Measurements from ENCODE around the gene SLC31A2. TPM values are rescaled to one million over a fixed set of nuclear protein-coding genes. Genes with fewer than 3 reads are reported as not detected.

SLC31A2 gene
- total RNA-seq, 2 donors from 2014 or later: 9.5 to 19.5 TPM

- H3K4me1 ChIP-seq: peaks cover 0 to 39% of the 10 kb centered on the region in 2 donors
- H3K27ac ChIP-seq: peak overlapping the region; percentile 78 to 80
- no peaks in the 10 kb centered on the region for H3K9me3 ChIP-seq
- peak overlapping the region; percentile 85 to 92 for H3K4me3 ChIP-seq
- TF ChIP-seq, protein P1, sequence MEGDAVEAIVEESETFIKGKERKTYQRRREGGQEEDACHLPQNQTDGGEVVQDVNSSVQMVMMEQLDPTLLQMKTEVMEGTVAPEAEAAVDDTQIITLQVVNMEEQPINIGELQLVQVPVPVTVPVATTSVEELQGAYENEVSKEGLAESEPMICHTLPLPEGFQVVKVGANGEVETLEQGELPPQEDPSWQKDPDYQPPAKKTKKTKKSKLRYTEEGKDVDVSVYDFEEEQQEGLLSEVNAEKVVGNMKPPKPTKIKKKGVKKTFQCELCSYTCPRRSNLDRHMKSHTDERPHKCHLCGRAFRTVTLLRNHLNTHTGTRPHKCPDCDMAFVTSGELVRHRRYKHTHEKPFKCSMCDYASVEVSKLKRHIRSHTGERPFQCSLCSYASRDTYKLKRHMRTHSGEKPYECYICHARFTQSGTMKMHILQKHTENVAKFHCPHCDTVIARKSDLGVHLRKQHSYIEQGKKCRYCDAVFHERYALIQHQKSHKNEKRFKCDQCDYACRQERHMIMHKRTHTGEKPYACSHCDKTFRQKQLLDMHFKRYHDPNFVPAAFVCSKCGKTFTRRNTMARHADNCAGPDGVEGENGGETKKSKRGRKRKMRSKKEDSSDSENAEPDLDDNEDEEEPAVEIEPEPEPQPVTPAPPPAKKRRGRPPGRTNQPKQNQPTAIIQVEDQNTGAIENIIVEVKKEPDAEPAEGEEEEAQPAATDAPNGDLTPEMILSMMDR (IDR thresholded peaks at IDR 0.05): no peak
- H3K36me3 ChIP-seq: no peaks in the 10 kb centered on the region
- DNase-seq (ENCODE audit: low spot score): no peak
- no peaks in the 10 kb centered on the region for H3K27me3 ChIP-seq
Observed at GRCh38 chr9:113151696-113152630, 1.2 kb downstream of the SLC31A2 start.

DNA sequence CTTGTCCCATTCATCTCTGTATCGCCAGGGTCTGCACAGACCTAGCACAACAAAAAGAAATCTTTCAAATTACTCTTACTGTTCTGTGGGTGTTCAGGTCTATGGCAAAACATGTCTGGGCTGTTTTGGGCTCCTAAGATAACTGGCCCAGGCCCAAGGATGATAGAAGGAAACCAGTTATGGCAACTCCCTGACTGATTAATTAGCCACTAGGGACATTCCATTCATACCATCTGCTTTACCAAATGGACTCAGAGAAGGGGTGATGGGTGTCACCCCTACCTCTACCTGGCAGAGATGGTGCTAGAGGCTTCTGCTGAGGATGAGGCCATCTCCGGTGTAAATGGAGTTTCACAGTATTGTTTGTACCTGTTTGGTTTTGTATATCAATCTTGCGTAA, 1.9 kb downstream of the SLC31A2 start:
- Histone ChIP-seq H3K9me3 (no peaks in the 10 kb centered on the region), H3K27me3 (no peaks in the 10 kb centered on the region), H3K36me3 (peaks cover 4% of the 10 kb centered on the region), H3K27ac (peak overlapping the region; percentile 78 to 80), H3K4me1 (peaks cover 0 to 39% of the 10 kb centered on the region in 2 donors), H3K4me3 (peak overlapping the region in 1 of 2 donors; percentile 15)
- TF ChIP-seq, protein P1 (IDR thresholded peaks at IDR 0.05): no peak
- no peak for DNase-seq (ENCODE audit: low spot score)

DNA sequence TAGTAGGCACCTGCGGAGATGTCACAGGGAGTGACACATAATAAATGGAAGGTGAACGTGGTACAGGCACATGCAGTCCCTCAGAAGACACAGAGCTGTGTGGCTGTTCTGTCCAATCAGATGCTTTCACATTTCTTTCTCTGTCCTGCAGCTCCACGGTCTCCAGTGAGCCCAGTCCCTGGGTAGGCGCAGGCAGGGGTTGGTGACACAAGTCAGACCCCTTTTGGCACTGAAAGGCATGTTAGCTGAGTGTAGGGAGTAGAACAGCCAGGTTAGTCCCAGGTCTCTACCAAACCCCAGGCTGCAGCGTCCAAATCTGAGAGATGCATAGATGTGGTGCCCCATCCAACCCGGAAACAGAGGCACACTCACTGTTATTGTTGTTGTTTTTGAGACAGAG, 2.8 kb downstream of the SLC31A2 start:
- Histone ChIP-seq H3K36me3 (peaks cover 11% of the 10 kb centered on the region), H3K9me3 (no peaks in the 10 kb centered on the region), H3K27ac (no peak overlapping the region), H3K4me3 (no peak overlapping the region), H3K27me3 (no peaks in the 10 kb centered on the region), H3K4me1 (peaks cover 0 to 39% of the 10 kb centered on the region in 2 donors)
- DNase-seq (ENCODE audit: low spot score): no peak
- TF ChIP-seq, protein P1 (IDR thresholded peaks at IDR 0.05): no peak

DNA sequence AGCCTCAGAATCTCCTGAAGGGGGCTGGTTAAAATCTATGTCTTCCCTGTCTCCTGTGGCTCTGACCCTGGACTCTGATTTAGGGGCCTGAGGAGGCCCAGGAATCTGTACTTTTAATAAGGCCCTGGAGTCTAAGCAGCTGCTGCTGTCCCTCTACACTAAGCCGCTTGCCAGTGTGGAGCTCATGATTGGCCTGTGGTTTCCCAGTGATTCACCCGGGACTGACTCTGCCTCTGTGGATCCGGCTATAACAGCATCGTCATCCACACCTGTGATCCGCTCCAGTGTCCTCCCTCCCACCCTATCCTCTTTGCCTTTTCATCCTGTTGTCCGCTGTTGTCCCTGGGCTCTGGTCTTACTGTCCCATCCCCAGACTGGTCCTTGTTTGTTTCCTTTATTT, 3.7 kb downstream of the SLC31A2 start:
- Histone ChIP-seq H3K36me3 (peaks cover 17% of the 10 kb centered on the region), H3K4me1 (peaks cover 0 to 39% of the 10 kb centered on the region in 2 donors), H3K27ac (peak overlapping the region; percentile 17 to 27), H3K9me3 (no peaks in the 10 kb centered on the region), H3K4me3 (no peak overlapping the region), H3K27me3 (no peaks in the 10 kb centered on the region)
- no peak for DNase-seq (ENCODE audit: low spot score)
- TF ChIP-seq, protein P1 (IDR thresholded peaks at IDR 0.05): no peak

- Histone ChIP-seq H3K27ac (no peak overlapping the region), H3K36me3 (peaks cover 21% of the 10 kb centered on the region), H3K4me3 (no peak overlapping the region), H3K4me1 (peaks cover 0 to 39% of the 10 kb centered on the region in 2 donors), H3K27me3 (no peaks in the 10 kb centered on the region), H3K9me3 (no peaks in the 10 kb centered on the region)
- TF ChIP-seq, protein P1 (IDR thresholded peaks at IDR 0.05): no peak
- DNase-seq (ENCODE audit: low spot score): no peak
Observed at GRCh38 chr9:113154946-113155345, 4.1 kb downstream of the SLC31A2 start.

All from right atrium auricular region (tissue), 2 donors.